B cell (primary cell): ENCODE data around the gene TSEN34. TPM values are rescaled to one million over a fixed set of nuclear protein-coding genes. Genes with fewer than 3 reads are reported as not detected.

Experiments used
- ATAC-seq: fragments of 200-7000 bp; cut with Tn5 transposase; one replicate; pipeline ENCODE4 v1.10.0; 2021; ENCODE audit warnings: low read depth, mild to moderate bottlenecking, moderate number of reproducible peaks, moderate library complexity
- CTCF ChIA-PET: fragments of 350-600 bp; sonication (Branson Sonifier 250); formaldehyde crosslinking; loops from one replicate; lab custom pipeline; 2021; ENCODE audit warnings: antibody characterized with exemption, inconsistent platforms; lab: Charles Lee
- POLR2A ChIA-PET: fragments of 350-600 bp; sonication (Branson Sonifier 250); formaldehyde crosslinking; loops from one replicate; lab custom pipeline; 2021; ENCODE audit warnings: antibody characterized with exemption; lab: Charles Lee
- DNase-seq: peaks from one replicate; pipeline ENCODE4 v3.0.0; 2013
- H2AFZ ChIP-seq: 2 replicates; pipeline ENCODE4 v1.6.1; 2012; ENCODE audit warnings: mild to moderate bottlenecking, low read depth, low read length; ENCODE audit not compliant: insufficient read depth, poor library complexity, severe bottlenecking
- H3K27ac ChIP-seq, 2 donors: 1 replicate in 1 of 2; 2 replicates in 1 of 2; pipeline ENCODE4 v1.5.1; 2012 to 2013; ENCODE audit warnings: low read length in 2 of 2, mild to moderate bottlenecking in 2 of 2, moderate library complexity in 1 of 2
- H3K27me3 ChIP-seq, 4 experiments: fragments of 200-600 bp in 1 of 4; sonication (generic) in 1 of 4; replicated peaks in 1 of 4; 1 replicate in 2 of 4; 2 replicates in 2 of 4; pipeline versions ENCODE4 v1.6.1 to v1.7.0; 2013 to 2016; ENCODE audit warnings: low read length in 3 of 4, mild to moderate bottlenecking in 2 of 4, mixed read lengths in 1 of 4, moderate library complexity in 1 of 4; ENCODE audit not compliant: insufficient read depth in 4 of 4, control insufficient read depth in 3 of 4; ENCODE audit errors: control extremely low read depth in 1 of 4
- H3K36me3 ChIP-seq, 2 experiments: replicated peaks in 1 of 2; 1 replicate in 1 of 2; 2 replicates in 1 of 2; pipeline versions ENCODE4 v1.6.1 to v1.7.1; 2013; ENCODE audit warnings: low read length in 1 of 2; ENCODE audit not compliant: insufficient read depth in 2 of 2, control insufficient read depth in 1 of 2; ENCODE audit errors: control extremely low read depth in 1 of 2, extremely low read depth in 1 of 2
- H3K4me1 ChIP-seq, 2 donors: fragments of 200-600 bp in 1 of 2; sonication (generic) in 1 of 2; 1 replicate in 1 of 2; 2 replicates in 1 of 2; pipeline versions ENCODE4 v1.5.1 to v1.6.1; 2013 to 2017; ENCODE audit warnings: low read length in 2 of 2; ENCODE audit not compliant: control insufficient read depth in 2 of 2, insufficient read depth in 2 of 2
- H3K4me2 ChIP-seq: replicated peaks from 2 replicates; pipeline ENCODE3; 2012; ENCODE audit warnings: mild to moderate bottlenecking, low read depth, low read length; ENCODE audit not compliant: poor library complexity, severe bottlenecking
- H3K4me3 ChIP-seq, 5 experiments: fragments of 200-600 bp in 1 of 5; sonication (generic) in 1 of 5; 1 replicate in 3 of 5; 2 replicates in 2 of 5; pipeline versions ENCODE4 v1.5.1 to v1.7.0; 2011 to 2016; ENCODE audit warnings: low read length in 4 of 5, mild to moderate bottlenecking in 4 of 5, low read depth in 2 of 5, control low read depth in 1 of 5, moderate library complexity in 1 of 5; ENCODE audit not compliant: insufficient read depth in 1 of 5; ENCODE audit errors: control extremely low read depth in 1 of 5, extremely low read depth in 1 of 5
- H3K79me2 ChIP-seq: fragments of 200-600 bp; sonication (generic); one replicate; pipeline ENCODE4 v1.6.0; 2016; ENCODE audit warnings: low read length; ENCODE audit not compliant: control insufficient read depth, insufficient read depth
- H3K9ac ChIP-seq: fragments of 200-600 bp; sonication (generic); 2 replicates; pipeline ENCODE4 v1.6.1; 2017; ENCODE audit warnings: mild to moderate bottlenecking, low read length, moderate library complexity
- H3K9me3 ChIP-seq, 3 donors: one replicate each; pipeline versions ENCODE4 v1.6.1 to v1.7.1; 2013; ENCODE audit warnings: low read length in 2 of 3; ENCODE audit not compliant: control insufficient read depth in 2 of 3, insufficient read depth in 1 of 3; ENCODE audit errors: control extremely low read depth in 1 of 3
- H4K20me1 ChIP-seq: 2 replicates; pipeline ENCODE4 v1.6.0; 2012; ENCODE audit warnings: mild to moderate bottlenecking, low read length; ENCODE audit not compliant: insufficient read depth, control insufficient read depth, poor library complexity, severe bottlenecking
- H3K27ac Mint-ChIP-seq: one replicate; pipeline ENCODE4 v1.8.0; 2021; ENCODE audit warnings: mixed read lengths
- H3K27me3 Mint-ChIP-seq: one replicate; pipeline ENCODE4 v1.8.0; 2021; ENCODE audit warnings: mixed read lengths
- H3K4me1 Mint-ChIP-seq: one replicate; pipeline ENCODE4 v1.8.0; 2021; ENCODE audit warnings: mixed read lengths
- H3K4me3 Mint-ChIP-seq: one replicate; pipeline ENCODE4 v1.8.0; 2021; ENCODE audit warnings: mixed read lengths
- H3K9me3 Mint-ChIP-seq: one replicate; pipeline ENCODE4 v1.8.0; 2022; ENCODE audit warnings: mixed read lengths; ENCODE audit not compliant: insufficient read depth
- EZH2 ChIP-seq: IDR thresholded peaks from 2 replicates; pipeline ENCODE4 v1.6.1; 2012; ENCODE audit warnings: borderline replicate concordance, low read depth, mild to moderate bottlenecking, moderate library complexity, low read length; ENCODE audit not compliant: insufficient read depth, poor library complexity, severe bottlenecking
- WGBS: methylation state at CpG from one replicate; pipeline ENCODE4 v1.1.5; 2013; ENCODE audit warnings: missing lambda C conversion rate; ENCODE audit not compliant: insufficient coverage; 5-methylcytosine and 5-hydroxymethylcytosine counted together
- intact Hi-C: fragments of 100-400 bp; cut with micrococcal nuclease; formaldehyde crosslinking; loops from one replicate; pipeline ENCODE4 v1.10.0; 2022
- polyA plus RNA-seq: library from polyadenylated mRNA; depleted of rRNA; stranded (reverse); fragments of >200 nt; gene quantifications from 2 replicates; pipeline ENCODE4 v1.2.3, GENCODE V29; 2012
- total RNA-seq, 2 donors: library from RNA; stranded (reverse); fragments of 120-200 nt in 1 of 2; gene quantifications; 1 replicate in 1 of 2; 2 replicates in 1 of 2; pipeline versions ENCODE4 v1.2.3 to v1.2.4, GENCODE V29; 2013 to 2022
- TF ChIP-seq, protein P1 (sequence below): fragments of 200-600 bp; IDR thresholded peaks from one replicate; pipeline ENCODE4 v1.8.0; 2022; ENCODE audit warnings: antibody characterized with exemption, mild to moderate bottlenecking

The TSEN34 gene
- total and polyA plus RNA-seq, 2 donors (not counting 1 experiment from before 2014, with no cell fraction given) = 17.6 to 25.1 TPM

DNA sequence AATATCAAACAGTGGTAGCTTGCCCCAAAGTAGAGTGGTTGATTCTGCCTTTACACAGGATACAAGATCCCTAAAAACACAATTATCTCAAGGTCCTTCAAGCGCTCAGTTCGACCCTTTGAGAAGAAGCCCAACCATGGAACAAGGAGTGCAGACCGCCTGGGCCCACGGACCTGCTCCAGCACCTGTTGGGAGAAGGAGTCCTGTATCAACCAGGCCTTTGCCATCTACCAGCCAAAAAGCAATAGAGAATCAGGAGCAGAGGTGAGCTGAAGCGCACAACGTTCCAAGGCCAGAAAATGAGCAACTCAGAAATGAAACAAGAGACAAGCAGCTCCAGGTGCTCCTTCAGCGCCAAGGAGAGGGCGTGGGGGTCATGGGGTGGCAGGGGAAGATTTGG lies 38.0 kb downstream of the TSEN34 start:
- Histone ChIP-seq H3K36me3 (no peaks in the 10 kb centered on the region), H3K9ac (no peak overlapping the region), H2AFZ (no peak overlapping the region), H3K27ac (no peak overlapping the region), H3K4me1 (peaks cover 4 to 7% of the 10 kb centered on the region in 2 donors), H3K4me3 (no peak overlapping the region), H4K20me1 (no peaks in the 10 kb centered on the region), H3K27me3 (peaks cover 0 to 44% (median 14%) of the 10 kb centered on the region in 4 experiments), H3K4me2 (no peak overlapping the region), H3K79me2 (no peaks in the 10 kb centered on the region), H3K9me3 (peaks cover 0 to 2% (median 0%) of the 10 kb centered on the region in 3 donors)
- TF ChIP-seq EZH2 = no peak
- TF ChIP-seq, protein P1, sequence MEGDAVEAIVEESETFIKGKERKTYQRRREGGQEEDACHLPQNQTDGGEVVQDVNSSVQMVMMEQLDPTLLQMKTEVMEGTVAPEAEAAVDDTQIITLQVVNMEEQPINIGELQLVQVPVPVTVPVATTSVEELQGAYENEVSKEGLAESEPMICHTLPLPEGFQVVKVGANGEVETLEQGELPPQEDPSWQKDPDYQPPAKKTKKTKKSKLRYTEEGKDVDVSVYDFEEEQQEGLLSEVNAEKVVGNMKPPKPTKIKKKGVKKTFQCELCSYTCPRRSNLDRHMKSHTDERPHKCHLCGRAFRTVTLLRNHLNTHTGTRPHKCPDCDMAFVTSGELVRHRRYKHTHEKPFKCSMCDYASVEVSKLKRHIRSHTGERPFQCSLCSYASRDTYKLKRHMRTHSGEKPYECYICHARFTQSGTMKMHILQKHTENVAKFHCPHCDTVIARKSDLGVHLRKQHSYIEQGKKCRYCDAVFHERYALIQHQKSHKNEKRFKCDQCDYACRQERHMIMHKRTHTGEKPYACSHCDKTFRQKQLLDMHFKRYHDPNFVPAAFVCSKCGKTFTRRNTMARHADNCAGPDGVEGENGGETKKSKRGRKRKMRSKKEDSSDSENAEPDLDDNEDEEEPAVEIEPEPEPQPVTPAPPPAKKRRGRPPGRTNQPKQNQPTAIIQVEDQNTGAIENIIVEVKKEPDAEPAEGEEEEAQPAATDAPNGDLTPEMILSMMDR = no peak
- Mint-ChIP-seq H3K4me3 (no peak overlapping the region), H3K27ac (no peak overlapping the region), H3K27me3 (peaks cover 32% of the 10 kb centered on the region), H3K4me1 (peaks cover 3% of the 10 kb centered on the region), H3K9me3 (no peaks in the 10 kb centered on the region)
- ChIA-PET CTCF (interaction anchor here (0.7 to 1.6 kb wide), 5 partner anchors 40 to 565 kb away, joined by 3 to 4 read pairs (median 3); partner anchors contain the start of gene MBOAT7), POLR2A (no interaction called here)
- DNase-seq (no peak), ATAC-seq (no peak)
- intact Hi-C loops = no loop called here
- 96% methylated on average over 8 of the region's 8 CpGs for WGBS

DNA sequence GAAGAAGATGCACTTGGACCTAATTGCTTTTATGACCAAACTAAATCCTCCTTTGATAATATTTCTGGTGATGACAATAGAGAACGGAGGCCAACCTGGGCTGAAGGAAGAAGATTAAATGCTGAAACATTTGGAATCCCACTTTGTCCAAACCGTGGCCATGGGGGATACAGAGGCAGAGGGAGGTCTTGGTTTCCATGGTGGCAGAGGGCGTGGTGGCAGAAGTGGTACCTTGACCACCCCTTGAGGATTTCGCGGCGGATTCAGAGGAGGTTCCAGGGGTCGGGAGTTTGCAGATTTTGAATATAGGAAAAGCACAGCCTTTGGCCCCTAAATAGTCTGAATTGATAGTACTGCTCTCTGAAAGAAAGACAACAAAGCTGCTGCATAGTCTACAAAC lies 38.9 kb downstream of the TSEN34 start:
- Mint-ChIP-seq H3K9me3 (no peaks in the 10 kb centered on the region), H3K27ac (no peak overlapping the region), H3K4me1 (peaks cover 3% of the 10 kb centered on the region), H3K4me3 (no peak overlapping the region), H3K27me3 (peaks cover 39% of the 10 kb centered on the region)
- WGBS = 88% methylated on average over 7 of the region's 7 CpGs
- Histone ChIP-seq H3K4me1 (peaks cover 4 to 7% of the 10 kb centered on the region in 2 donors), H3K4me3 (no peak overlapping the region), H3K9me3 (peaks cover 0 to 2% (median 2%) of the 10 kb centered on the region in 3 donors), H3K79me2 (no peaks in the 10 kb centered on the region), H3K36me3 (no peaks in the 10 kb centered on the region), H4K20me1 (no peaks in the 10 kb centered on the region), H3K27ac (no peak overlapping the region), H3K27me3 (peaks cover 0 to 53% (median 16%) of the 10 kb centered on the region in 4 experiments), H3K9ac (no peak overlapping the region), H3K4me2 (no peak overlapping the region), H2AFZ (no peak overlapping the region)
- ATAC-seq (no peak), DNase-seq (no peak)
- ChIA-PET POLR2A (no interaction called here), CTCF (no interaction called here)
- TF ChIP-seq EZH2 = no peak
- TF ChIP-seq, protein P1 = no peak
- intact Hi-C loops = loop anchor here (5.0 kb wide), 1 partner anchor 43 kb away; the partner anchor contains the start of gene MBOAT7
